NCI-H1694 treated with DMSO at 0.1 percent for 48 hours (cell line): ENCODE results near the gene KRT2.
"Not testable (repeated sequence)": the region's sequence is repeated elsewhere in the genome, so short reads cannot be mapped to it uniquely, and the experiment has no call there.

Experiments
- DNase-seq: peaks from one replicate; lab custom pipeline; 2025; lab: John Stamatoyannopoulos, UW

KRT2 gene

DNA sequence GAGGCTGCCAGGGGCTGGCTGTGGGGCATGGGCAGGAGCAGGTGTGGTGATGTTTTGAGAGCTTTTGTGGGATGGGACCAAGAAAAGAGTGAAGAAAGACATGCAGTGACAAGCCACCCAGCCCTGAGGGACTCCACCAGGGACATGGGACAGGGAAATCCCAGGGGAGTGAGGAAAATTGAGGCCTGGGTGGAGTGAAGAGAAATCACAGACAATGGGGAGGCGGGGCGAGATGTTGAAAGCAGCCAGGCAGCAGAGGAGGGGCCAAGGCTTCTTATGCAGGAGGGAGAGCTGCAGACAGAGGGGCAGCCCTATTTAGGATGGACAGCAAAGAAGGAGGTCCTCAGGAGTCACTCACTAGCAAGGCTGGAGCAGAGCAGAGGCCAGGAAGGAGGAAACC is 32.4 kb upstream of the KRT2 start:
- DNase-seq = no peak

DNA sequence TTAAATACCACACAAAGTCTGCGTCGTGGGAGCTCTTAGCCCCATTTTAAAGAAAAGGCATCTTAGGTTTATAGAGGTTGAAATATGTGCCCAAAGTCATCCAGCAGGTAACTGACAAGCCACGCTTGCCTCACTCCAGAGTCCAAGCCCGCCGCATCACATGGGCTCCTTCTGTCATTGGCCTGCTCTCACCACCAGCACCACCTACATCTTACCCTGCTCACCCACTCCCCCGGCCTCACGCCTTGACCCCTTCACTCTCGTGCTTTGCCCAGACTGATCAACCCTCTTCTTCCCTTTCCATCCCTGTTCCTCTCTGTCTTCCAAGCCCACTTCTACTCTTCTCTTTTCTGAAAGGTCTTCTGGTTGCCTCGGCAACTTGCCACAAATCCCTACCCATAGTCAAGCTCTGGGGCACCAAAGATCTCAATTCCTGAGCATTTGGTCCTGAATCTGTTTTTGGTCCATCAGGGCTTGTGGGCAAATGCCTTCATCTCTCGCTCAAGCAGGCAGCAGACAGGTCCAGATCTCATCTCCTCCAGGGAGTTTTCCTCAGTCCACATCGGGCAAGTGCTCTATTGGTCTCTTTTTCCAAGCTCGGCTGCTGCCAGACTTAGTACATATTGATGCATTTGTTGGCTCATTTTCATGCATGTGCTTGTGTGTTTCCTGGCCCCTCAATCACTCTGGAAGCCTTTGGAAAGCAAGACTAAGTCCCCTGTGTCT is 31.7 kb upstream of the KRT2 start:
- no peak for DNase-seq

DNA sequence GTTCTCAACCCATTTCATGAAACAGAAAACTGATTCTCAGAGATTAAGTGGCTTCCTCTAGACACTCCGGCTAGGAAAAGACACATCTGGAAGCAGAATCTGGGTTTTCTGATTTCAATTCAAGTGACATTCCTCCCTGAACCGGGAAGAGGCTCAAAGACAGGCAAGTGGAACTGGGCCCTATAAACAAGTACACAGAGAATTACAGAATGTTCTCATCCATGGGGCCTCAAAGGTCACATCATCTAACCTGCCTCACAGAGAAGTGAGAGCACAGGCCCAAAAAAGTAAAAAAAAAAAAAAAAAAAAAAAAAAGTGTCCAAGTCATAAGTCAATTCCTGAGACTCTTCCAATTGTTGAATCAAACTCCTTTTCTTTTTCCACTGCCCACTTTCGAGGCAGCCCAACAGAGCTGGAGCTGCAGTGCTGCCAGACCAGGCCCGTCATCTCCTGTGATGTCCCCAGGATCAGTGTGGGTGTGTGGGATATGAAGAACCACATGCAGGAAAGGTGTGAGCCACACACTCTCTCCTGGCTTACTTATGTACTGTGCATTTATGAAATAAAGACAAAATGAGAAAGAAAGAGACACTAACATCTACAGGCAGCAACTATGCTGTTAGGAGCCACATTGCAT is 31.0 kb upstream of the KRT2 start:
- DNase-seq = no peak

DNA sequence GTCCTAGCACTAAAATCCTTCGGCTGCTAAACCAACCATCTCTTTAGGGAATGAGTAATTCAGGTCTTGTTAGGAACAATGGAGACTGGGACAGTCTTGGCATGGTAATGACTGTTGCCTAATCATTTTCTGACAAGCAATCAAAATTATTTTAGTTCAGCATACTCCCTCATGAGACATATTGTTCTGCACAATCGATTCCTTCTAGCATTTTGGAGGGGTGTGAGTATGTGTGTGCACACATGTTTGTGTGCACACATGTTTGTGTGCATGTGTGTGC is 30.3 kb upstream of the KRT2 start:
- no peak for DNase-seq

DNA sequence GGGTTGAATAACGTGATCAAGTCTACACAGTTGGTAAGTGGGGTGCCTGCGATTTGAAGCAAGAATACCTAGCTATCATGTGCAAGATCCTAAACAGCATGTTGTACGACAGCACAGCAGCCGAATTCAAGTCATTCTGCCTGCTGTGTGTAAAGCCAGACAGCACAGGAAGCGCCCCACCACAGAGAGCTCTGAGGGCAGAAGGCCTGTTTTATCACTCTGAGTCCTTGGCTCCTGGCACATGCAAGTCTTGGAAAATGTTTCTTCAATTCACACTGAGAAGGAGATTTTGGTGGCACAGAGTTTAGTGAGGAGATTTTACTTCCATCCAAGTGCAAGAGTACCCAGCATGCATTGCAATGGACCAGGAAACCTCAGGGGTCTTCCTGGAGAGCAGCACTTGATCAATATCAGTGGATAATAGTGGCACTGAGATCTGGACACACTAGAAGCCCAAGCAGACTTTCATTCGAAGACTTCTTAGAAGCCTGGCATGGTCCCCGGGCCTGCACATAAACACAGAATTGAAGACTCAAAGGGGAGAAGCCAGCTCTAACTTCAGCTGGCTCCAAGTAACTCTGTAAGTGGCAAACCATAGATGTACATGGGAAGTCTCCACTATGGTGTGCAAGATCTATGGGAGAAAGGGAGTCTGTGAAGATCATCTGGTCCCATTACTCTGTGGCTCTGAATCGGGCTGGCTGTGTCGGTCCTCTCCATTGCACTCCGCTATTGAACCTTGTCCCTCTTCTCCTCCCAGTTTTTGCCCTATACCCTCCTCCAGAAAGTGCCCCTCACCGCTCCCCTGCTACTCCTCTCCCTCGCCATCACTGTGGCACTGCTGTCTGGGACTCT is 29.7 kb upstream of the KRT2 start:
- no peak for DNase-seq

DNA sequence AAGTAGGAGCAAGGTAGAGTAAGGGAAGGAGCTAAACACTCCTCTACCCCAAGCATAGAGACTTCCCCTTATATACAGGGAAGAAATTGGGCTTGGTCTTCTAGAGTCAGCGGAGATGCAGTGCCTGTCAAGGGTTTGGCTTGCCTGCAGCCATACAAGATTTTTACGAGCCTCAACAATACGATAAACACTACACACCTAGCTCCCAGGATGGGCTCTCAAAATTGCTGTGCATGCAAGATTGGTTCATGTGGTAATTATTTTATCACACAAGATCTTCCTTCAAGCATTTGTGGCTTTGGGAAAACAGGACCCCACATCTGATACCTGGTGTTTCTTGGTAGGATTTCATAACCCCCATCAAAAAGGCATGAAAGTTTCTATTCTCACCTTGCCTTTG is 28.4 kb upstream of the KRT2 start, which contains the start of gene KRT1:
TSS of gene KRT1 (minus strand) at position 45 of the 400 bp plus-strand sequence. CDS start 59 bp downstream, outside the sequence.
- no peak for DNase-seq

DNA sequence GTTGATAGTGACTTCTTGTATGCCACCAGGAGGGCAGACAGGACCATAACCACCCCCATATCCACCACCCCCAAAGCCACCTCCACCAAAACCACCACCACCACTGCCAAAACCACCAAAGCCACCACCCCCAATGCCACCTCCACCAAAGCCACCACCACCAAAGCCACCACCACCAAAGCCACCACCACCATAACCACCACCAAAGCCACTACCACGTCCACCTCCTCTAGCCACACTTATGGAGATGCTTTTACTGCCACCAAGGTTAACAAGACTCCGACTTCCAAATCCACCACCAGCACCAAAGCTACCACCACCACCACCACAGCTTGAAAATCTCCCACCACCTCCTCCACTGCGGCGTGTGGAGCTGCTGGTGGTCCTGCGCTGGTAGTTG is 27.9 kb upstream of the KRT2 start:
- no peak for DNase-seq

DNA sequence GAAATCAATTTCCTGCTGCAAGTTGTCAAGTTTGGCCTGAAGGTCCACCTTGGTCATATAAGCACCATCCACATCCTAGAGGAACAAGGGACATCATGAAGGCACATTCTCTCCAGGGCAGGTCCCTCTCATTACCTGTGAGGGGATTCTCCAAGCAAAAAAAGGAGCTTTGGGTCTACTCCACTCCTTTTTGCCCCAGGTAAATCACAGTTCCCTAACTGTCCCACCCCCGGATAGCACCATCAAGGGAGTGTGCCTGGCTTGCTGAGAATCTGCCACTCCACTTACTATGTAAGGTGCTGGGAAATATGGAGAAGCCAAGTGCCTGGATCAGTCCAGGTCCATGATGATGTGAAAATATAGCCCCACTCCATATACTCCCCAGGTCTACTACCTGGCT is 25.7 kb upstream of the KRT2 start:
- no peak for DNase-seq

DNA sequence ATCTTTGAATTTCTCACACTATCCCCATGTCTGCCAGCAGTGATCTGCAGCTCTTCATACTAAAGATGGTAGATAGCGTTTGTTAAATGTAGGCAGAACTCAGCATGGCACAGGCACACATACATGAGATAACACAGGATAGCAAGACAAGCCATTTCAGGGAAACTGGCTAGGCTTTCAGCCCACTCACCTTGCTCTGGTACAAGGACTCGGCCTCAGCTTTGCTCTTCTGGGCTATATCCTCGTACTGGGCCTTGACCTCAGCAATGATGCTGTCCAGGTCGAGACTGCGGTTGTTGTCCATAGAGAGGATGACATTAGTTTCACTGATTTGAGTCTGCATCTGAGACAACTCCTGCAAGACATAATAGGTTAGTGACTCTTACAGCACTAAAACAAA is 25.1 kb upstream of the KRT2 start:
- no peak for DNase-seq

DNA sequence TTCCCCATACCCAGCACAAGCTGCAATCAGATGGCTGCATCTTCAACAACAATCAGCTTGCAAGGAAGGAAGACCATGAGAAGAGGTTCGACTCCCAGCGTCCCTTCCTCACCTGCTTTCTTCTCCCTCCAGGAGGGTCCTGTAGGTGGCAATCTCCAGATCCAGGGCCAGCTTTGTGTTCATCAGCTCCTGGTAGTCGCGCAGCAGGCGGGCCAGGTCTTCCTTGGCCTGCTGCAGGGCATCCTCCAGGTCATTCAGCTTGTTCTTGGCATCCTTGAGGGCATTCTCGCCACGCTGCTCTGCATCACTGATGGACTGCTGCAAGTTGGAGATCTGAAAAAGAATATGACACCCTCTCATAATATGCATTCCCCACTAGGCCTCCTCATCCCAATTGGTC is 24.2 kb upstream of the KRT2 start:
- DNase-seq = no peak

DNA sequence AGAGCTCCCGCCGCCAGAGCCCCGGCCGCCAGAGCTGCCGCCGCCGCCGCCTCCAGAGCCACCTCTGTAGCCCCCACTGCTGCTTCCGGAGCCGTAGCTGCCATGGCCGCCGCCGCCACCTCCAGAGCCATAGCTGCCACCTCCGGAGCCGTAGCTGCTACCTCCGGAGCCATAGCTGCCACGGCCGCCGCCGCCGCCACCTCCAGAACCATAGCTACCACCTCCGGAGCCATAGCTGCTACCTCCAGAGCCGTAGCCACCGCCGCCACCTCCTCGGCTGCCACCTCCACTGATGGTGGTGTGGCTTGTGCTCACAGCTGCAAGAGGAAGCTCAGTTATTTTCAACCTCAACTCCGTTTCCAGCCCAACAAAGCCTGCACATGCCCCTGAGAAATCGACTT is 23.3 kb upstream of the KRT2 start:
- no peak for DNase-seq

DNA sequence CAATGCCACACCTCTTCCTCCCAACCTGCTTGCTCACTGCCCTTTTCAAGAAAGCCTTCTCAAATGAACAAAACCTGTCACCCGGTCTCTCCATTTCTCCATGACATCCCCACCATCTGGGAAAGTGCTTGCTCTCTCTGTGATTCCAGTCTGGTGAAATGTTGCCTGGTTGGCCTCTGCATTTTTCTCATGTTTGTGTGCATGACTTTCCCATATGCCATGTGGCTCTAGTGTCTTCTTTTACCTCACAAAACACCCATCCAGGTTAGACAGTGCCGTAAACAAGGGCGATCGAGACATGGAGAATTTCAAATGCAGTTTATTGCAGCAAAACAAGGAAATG is 22.4 kb upstream of the KRT2 start:
- DNase-seq = no peak

DNA sequence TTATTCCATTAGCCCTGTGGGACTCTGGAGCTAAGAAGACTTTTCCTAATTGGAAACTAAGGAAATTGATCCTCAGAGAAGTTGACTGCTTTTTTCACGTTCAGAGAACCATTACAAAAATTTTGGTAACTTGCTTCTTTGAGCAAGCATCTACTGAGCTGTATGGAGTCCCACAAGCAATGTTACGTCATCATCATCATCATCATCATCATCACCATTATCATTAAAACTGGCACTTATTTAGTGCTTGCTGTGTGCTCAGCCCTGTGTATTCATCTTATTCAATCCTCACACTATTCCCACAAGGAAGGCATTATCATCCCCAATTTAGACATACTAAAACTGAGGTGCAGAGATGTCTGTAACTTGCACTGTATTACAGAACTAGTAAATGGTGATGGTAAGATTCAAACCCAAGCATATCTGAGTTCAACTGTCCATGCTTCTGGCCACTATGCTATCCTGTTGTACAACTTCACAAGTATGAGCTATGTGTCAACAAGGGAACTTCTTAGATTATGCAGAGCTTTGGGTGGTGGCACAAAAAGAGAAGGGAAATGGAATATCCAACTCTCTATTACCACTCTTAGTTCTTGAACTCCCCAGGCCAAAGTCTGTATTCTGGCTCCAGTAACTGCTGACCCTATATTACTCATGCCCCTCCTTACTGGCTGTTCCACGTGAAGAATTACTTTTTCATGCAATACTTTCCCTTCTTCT is 21.9 kb upstream of the KRT2 start:
- no peak for DNase-seq

DNA sequence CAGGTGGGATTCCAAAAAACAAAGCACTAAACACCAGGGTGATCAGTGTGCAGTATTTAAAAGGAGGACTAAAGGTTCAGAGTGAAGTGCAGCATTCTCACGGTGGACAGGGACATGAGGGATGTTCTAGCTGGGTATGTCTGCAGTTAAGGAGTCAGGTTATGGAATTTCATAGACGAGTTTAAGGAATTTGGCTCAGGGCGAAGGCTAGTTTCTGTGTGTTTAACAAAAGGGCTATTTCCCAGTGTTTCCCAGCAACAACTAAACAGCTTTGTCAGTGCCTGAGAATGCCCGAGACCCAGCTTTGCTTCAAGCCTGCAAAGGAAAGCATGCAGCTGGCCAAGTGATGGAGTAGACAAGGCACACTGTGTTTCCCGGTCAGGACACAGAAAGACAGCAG is 21.2 kb upstream of the KRT2 start:
- no peak for DNase-seq

DNA sequence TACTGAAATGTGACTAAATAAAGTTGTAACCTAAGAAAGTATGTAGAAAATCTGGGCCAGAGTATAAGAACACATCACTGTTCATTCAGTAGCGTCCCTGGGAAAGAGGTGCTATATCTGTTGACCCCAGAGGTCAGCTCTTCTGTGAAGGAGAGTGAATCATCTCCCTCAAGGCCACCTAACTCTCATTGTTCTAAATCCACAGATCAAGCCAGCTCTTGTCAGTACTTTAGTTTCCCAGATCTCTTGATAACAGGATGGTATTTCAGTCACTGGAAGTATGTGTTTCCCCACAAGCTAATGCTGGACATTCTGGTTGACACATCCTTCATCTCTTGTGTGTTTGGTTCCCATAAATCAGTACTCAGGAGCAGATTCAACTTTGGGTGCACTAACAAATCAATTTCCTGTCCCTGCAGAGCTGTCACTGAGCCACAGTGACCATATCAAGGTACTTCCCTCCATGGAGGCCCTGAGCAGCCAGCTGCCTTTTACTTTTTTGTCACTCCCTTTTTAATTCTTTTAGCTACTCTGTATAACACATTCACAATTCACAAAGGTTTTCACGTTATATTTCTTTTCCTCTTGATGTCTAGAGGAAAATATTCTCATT is 20.4 kb upstream of the KRT2 start:
- no peak for DNase-seq

DNA sequence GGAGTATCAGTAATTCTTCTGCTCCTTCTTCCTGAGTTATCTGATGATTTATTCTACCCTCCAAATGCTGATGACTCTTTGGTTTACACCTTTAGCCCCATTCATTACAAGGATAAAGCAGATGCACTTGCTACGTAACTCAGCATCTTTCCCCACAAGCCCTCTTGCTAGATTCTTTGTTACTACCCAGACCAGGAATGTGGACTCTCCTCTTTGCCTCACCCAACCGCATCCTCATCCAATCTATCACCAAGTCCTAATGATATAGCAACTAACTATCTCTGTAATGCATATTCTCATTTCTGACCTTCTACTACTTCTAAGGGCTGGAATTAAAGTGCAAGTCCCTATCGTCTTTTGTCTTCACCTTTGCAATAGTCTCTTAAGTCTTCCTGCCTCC is 18.9 kb upstream of the KRT2 start:
- no peak for DNase-seq

DNA sequence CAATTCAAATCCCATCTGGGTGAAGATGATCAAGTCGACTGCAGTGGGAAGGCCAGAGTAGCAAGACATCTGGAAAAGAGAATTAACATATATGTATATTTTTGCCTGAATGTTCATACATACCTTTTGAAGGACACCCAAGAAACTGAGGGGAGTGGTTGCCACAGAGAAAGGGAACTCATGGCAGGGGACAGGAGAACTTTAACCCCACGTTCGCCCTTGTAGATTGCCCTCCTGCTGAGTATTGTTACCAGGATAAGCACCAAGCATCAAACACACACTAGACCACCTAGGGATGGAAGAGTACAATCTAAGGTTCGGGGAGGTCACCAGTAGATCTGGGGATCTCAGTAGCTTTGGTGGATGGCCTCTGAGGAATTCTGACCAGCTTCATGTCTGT is 18.5 kb upstream of the KRT2 start:
- DNase-seq = no peak

DNA sequence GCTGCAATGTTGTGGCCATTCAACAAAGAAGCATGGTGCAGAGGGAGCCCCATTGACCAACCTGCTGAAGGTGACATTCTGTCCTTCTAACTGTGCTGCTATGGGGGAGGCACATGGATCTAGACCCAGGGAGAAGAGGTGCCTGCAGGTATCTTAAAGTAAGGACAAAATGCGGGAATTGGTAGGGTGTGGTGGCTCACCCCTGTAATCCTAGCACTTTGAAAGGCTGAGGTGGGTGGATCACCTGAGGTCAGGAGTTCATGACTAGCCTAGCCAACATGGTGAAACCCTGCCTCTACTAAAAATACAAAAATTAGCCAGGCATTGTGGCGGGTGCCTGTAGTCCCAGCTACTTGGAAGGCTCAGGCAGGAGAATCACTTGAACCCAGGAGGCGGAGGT is 17.9 kb upstream of the KRT2 start:
- DNase-seq = not testable (repeated sequence)

DNA sequence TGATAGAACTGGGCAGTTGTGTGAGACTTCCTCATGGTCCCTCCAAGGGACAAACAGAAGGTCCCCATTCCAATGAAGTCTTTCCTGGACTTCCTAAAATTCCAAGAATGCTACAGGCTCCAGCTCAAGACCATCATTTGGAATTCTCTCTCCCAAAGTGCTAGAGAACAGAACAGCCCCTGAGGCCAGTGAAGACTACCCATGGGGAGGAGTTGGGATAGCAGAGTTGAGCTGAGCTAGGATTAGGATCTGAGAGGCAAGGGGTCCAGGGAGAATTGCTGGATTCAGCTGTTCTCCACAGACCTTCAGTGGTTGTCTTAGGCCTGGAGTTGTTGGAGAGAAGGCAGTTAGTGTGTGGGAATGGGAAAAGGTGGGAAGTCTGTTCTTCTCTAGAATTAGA is 17.4 kb upstream of the KRT2 start:
- no peak for DNase-seq

DNA sequence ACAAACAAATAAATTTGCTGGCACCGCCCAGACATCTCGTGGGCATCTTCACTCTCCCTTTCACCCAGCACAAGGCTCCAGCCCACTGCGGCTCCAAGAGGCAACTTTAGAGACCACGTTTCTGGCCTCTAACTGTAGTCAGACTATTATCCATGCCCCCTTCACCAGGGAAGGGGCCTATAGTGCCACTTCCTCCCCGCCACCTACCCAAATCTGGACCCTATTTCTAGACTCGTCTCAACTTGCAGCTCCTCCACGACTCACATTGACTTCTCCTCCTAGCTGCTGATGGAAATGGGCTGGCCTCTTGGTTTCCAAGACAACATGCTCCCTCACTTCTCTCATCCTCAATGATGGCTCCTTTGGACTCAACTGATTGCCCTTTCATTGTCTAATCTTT is 15.9 kb upstream of the KRT2 start:
- no peak for DNase-seq

DNA sequence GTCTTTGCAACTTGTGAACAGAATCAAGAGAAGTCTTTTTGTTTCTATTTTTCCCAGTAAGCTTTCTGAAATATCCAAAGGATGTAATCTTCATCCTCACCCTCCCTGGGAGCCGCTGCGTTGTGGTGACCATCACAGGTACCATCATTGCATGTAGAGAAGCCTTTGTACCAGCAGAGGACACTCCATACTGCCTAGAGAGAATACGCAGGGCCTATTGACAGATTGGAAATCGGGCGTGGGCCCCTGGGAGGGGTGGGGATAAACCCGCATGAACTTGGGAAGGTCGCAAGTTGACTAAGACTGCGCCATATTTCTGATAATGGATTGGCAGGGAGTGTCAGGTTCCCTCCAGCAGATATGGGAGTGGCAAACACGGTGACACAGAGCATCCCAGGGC is 15.5 kb upstream of the KRT2 start:
- no peak for DNase-seq

DNA sequence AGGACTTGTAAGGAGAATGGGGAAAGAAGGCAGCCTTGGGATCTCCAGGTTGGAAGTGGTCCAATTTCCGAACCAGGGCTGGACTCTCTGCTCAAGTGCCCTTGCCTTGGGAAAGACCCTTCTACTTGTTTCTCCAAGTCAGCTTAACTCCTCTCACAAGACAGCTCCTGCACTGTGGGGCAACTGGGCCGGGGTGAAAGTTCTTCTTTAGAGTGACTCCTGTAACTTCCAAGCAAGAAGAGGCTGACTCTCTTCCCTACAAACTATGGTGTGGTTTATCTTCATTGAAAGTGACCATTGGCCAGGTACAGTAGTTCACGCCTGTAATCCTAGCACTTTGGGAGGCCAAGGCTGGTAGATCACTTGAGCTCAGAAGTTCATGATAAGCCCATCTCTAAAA is 14.5 kb upstream of the KRT2 start:
- no peak for DNase-seq
